H9 (cell line): ENCODE data around the gene PIGW. TPM values are rescaled to one million over a fixed set of nuclear protein-coding genes. Genes with fewer than 3 reads are reported as not detected.

ENCODE experiments used
- DNase-seq: peaks from one replicate; pipeline ENCODE4 v3.0.0-alpha.2; 2017
- H2AFZ ChIP-seq: one replicate; pipeline ENCODE4 v1.6.1; 2013; ENCODE audit warnings: mild to moderate bottlenecking, low read length, control low read depth, moderate library complexity
- H2AK5ac ChIP-seq: 2 replicates; pipeline ENCODE4 v1.6.1; 2013; ENCODE audit warnings: low read length, control low read depth, mixed read lengths; ENCODE audit not compliant: insufficient read length
- H2BK120ac ChIP-seq: one replicate; pipeline ENCODE4 v1.6.1; 2013; ENCODE audit warnings: low read depth, mild to moderate bottlenecking, low read length, control low read depth, inconsistent platforms; ENCODE audit not compliant: poor library complexity, severe bottlenecking
- H2BK12ac ChIP-seq: 2 replicates; pipeline ENCODE4 v1.6.1; 2013; ENCODE audit warnings: low read length, control low read depth, mixed read lengths, low read depth; ENCODE audit not compliant: insufficient read length
- H2BK15ac ChIP-seq: 2 replicates; pipeline ENCODE4 v1.6.1; 2013; ENCODE audit warnings: low read depth, low read length, control low read depth
- H2BK20ac ChIP-seq: one replicate; pipeline ENCODE4 v1.6.1; 2013; ENCODE audit warnings: low read depth, mild to moderate bottlenecking, low read length, control low read depth, inconsistent platforms; ENCODE audit not compliant: poor library complexity, severe bottlenecking
- H2BK5ac ChIP-seq: 2 replicates; pipeline ENCODE4 v1.6.1; 2013; ENCODE audit warnings: low read length, control low read depth, mixed read lengths; ENCODE audit not compliant: insufficient read length
- H3K14ac ChIP-seq: 2 replicates; pipeline ENCODE4 v1.6.1; 2013; ENCODE audit warnings: low read length, control low read depth; ENCODE audit not compliant: insufficient read depth
- H3K18ac ChIP-seq: 2 replicates; pipeline ENCODE4 v1.6.1; 2013; ENCODE audit warnings: low read depth, mild to moderate bottlenecking, mixed read lengths, low read length, control low read depth; ENCODE audit not compliant: insufficient read length
- H3K23ac ChIP-seq: 2 replicates; pipeline ENCODE4 v1.6.1; 2013; ENCODE audit warnings: low read length, control low read depth, mixed read lengths, low read depth; ENCODE audit not compliant: insufficient read length
- H3K23me2 ChIP-seq: 2 replicates; pipeline ENCODE4 v1.6.1; 2013; ENCODE audit warnings: low read depth, mild to moderate bottlenecking, mixed read lengths, low read length, control low read depth; ENCODE audit not compliant: insufficient read length, poor library complexity, severe bottlenecking
- H3K27ac ChIP-seq: 2 replicates; pipeline ENCODE4 v1.5.1; 2013; ENCODE audit warnings: low read length, control low read depth, mixed read lengths, low read depth; ENCODE audit not compliant: insufficient read length
- H3K27me3 ChIP-seq: 2 replicates; pipeline ENCODE4 v1.6.1; 2013; ENCODE audit warnings: low read length, control low read depth, inconsistent platforms; ENCODE audit not compliant: insufficient read depth
- H3K4ac ChIP-seq: 2 replicates; pipeline ENCODE4 v1.6.1; 2013; ENCODE audit warnings: low read depth, mild to moderate bottlenecking, control low read depth, inconsistent platforms, low read length, moderate library complexity
- H3K4me1 ChIP-seq: 2 replicates; pipeline ENCODE4 v1.6.1; 2013; ENCODE audit warnings: low read length, control low read depth, inconsistent platforms; ENCODE audit not compliant: insufficient read depth
- H3K4me2 ChIP-seq: 2 replicates; pipeline ENCODE4 v1.6.1; 2013; ENCODE audit warnings: low read length, control low read depth, mixed read lengths; ENCODE audit not compliant: insufficient read length, insufficient read depth
- H3K56ac ChIP-seq: 2 replicates; pipeline ENCODE4 v1.6.1; 2013; ENCODE audit warnings: low read depth, mild to moderate bottlenecking, mixed read lengths, low read length, control low read depth; ENCODE audit not compliant: insufficient read length
- H3K79me1 ChIP-seq: 2 replicates; pipeline ENCODE4 v1.6.1; 2013; ENCODE audit warnings: low read depth, mild to moderate bottlenecking, moderate library complexity, low read length, control low read depth, inconsistent platforms; ENCODE audit not compliant: insufficient read depth, poor library complexity, severe bottlenecking
- H3K79me2 ChIP-seq: 2 replicates; pipeline ENCODE4 v1.6.1; 2013; ENCODE audit warnings: low read length, control low read depth, inconsistent platforms; ENCODE audit not compliant: insufficient read depth
- H3K9ac ChIP-seq: 2 replicates; pipeline ENCODE4 v1.6.1; 2013; ENCODE audit warnings: low read length, control low read depth, mixed read lengths; ENCODE audit not compliant: insufficient read length; ENCODE audit errors: extremely low read depth
- H3K9me3 ChIP-seq: one replicate; pipeline ENCODE4 v1.6.1; 2013; ENCODE audit warnings: low read depth, low read length, inconsistent platforms; ENCODE audit not compliant: control insufficient read depth
- H3T11ph ChIP-seq: one replicate; pipeline ENCODE4 v1.6.1; 2013; ENCODE audit warnings: mild to moderate bottlenecking, low read length, control low read depth, inconsistent platforms
- H4K20me1 ChIP-seq: one replicate; pipeline ENCODE4 v1.6.1; 2013; ENCODE audit not compliant: control insufficient read depth, insufficient read length, insufficient read depth
- H4K5ac ChIP-seq: 2 replicates; pipeline ENCODE4 v1.6.1; 2013; ENCODE audit warnings: low read depth, mild to moderate bottlenecking, mixed read lengths, low read length, control low read depth; ENCODE audit not compliant: insufficient read length
- H4K8ac ChIP-seq: replicated peaks from 2 replicates; pipeline ENCODE4 v1.6.1; 2013; ENCODE audit warnings: low read length, control low read depth, mixed read lengths, low read depth; ENCODE audit not compliant: insufficient read length
- H4K91ac ChIP-seq: 2 replicates; pipeline ENCODE4 v1.6.1; 2013; ENCODE audit warnings: low read depth, mild to moderate bottlenecking, moderate library complexity, mixed read lengths, low read length, control low read depth; ENCODE audit not compliant: insufficient read length
- H3K27ac Mint-ChIP-seq, 3 experiments: 2 replicates in 2 of 3; 3 replicates in 1 of 3; pipeline ENCODE4 v1.8.0; 2020 to 2021; ENCODE audit warnings: mixed read lengths in 3 of 3, mild to moderate bottlenecking in 1 of 3, moderate library complexity in 1 of 3
- H3K27me3 Mint-ChIP-seq: 2 replicates; pipeline ENCODE4 v1.8.0; 2021; ENCODE audit warnings: low read depth, mild to moderate bottlenecking, moderate library complexity, mixed read lengths
- H3K36me3 Mint-ChIP-seq, 3 experiments: 2 replicates in 2 of 3; 3 replicates in 1 of 3; pipeline ENCODE4 v1.8.0; 2020 to 2021; ENCODE audit warnings: low read depth in 3 of 3, mixed read lengths in 3 of 3; ENCODE audit not compliant: insufficient read depth in 1 of 3
- H3K4me1 Mint-ChIP-seq, 2 experiments: 2 replicates each; pipeline ENCODE4 v1.8.0; 2020; ENCODE audit warnings: mixed read lengths in 2 of 2
- H3K4me3 Mint-ChIP-seq, 2 experiments: 2 replicates in 1 of 2; 3 replicates in 1 of 2; pipeline ENCODE4 v1.8.0; 2020 to 2021; ENCODE audit warnings: mild to moderate bottlenecking in 2 of 2, mixed read lengths in 2 of 2, moderate library complexity in 1 of 2
- H3K9me3 Mint-ChIP-seq, 2 experiments: 2 replicates in 1 of 2; 3 replicates in 1 of 2; pipeline ENCODE4 v1.8.0; 2020; ENCODE audit warnings: mild to moderate bottlenecking in 2 of 2, mixed read lengths in 2 of 2, moderate library complexity in 1 of 2
- CTCF ChIP-seq: fragments of 200-600 bp; sonication (generic); conservative IDR thresholded peaks from 3 replicates; pipeline ENCODE4 v1.8.0; 2021; ENCODE audit warnings: antibody characterized with exemption, mild to moderate bottlenecking
- WGBS: extraction: QIAGEN DNeasy Blood & Tissue Kit; methylation state at CpG from one replicate; pipeline ENCODE4 v1.1.7; 2013; ENCODE audit warnings: missing lambda C conversion rate, low lambda C conversion rate, mixed read lengths; ENCODE audit not compliant: insufficient read length; ENCODE audit errors: extremely low coverage; 5-methylcytosine and 5-hydroxymethylcytosine counted together
- total RNA-seq: library from RNA; stranded (reverse); gene quantifications from 2 replicates; pipeline ENCODE4 v1.2.1, GENCODE V29; 2021

Gene PIGW
- total RNA-seq, 1 experiment from 2014 or later: 26.2 TPM

DNA sequence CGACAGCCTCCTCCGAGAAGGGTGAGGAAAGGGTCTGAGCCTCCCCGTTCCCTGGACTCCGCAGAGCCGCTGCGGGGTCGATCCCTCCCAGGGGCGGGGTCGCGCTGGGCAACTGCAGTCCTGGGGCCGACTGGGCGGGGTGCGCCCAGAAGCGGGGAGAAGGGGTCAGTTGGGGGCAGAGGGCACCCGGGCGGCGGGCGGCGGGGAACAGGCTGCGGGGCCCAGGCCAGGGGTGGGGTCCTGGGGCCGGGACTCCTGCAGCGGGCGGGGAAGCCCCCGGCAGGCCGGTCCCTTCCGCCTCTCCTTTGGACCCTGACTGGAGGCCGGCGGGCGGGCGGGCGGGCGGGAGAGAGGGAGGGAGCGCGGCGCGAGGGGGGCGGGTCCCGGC is 10.3 kb downstream of the PIGW start:
- Histone ChIP-seq H3K23me2 (peaks cover 5% of the 10 kb centered on the region), H2BK12ac (no peak overlapping the region), H2BK5ac (no peak overlapping the region), H2BK15ac (no peak overlapping the region), H3K9ac (peak overlapping the region; percentile 68), H3K4ac (no peak overlapping the region), H3K27ac (no peak overlapping the region), H3K4me2 (peak overlapping the region; percentile 65), H3K79me1 (no peaks in the 10 kb centered on the region), H3K14ac (0 out of 2 replicates have a peak overlapping the region, but pooled peaks have one; percentile 68), H3K27me3 (no peaks in the 10 kb centered on the region), H2AK5ac (no peak overlapping the region), H3T11ph (no peak overlapping the region), H3K4me1 (no peaks in the 10 kb centered on the region), H4K8ac (no peak overlapping the region), H2AFZ (no peak overlapping the region), H3K56ac (no peak overlapping the region), H2BK20ac (no peak overlapping the region), H3K23ac (no peak overlapping the region), H4K5ac (no peak overlapping the region), H4K91ac (no peak overlapping the region), H2BK120ac (no peak overlapping the region), H3K79me2 (peaks cover 13% of the 10 kb centered on the region; the same call in 1 of the 2 replicates), H4K20me1 (no peaks in the 10 kb centered on the region), H3K18ac (peak overlapping the region; percentile 22), H3K9me3 (no peaks in the 10 kb centered on the region)
- no peaks in the 10 kb centered on the region for H3K27me3 Mint-ChIP-seq
- peak overlapping the region; percentile 87 to 94 (median 94); a peak in 4 of 7 replicates for H3K27ac Mint-ChIP-seq
- H3K4me3 Mint-ChIP-seq: peak overlapping the region; percentile 87 to 97
- no peaks in the 10 kb centered on the region for H3K9me3 Mint-ChIP-seq
- H3K36me3 Mint-ChIP-seq: peaks cover 0 to 12% (median 2%) of the 10 kb centered on the region in 3 experiments; a peak in 6 of 7 replicates
- H3K4me1 Mint-ChIP-seq: peaks cover 15 to 18% of the 10 kb centered on the region in 2 experiments
- no CpG with 5 or more reads among the region's 38 CpGs for WGBS
- no peak for DNase-seq
- no peak for TF ChIP-seq CTCF
